ENCODE measurements around the gene SPOCK2. TPM values are rescaled to one million over a fixed set of nuclear protein-coding genes. Genes with fewer than 3 reads are reported as not detected.

The SPOCK2 gene
- total and polyA plus RNA-seq, 2 donors (not counting 1 experiment from before 2014, with no cell fraction given) = 39.1 to 139 TPM

DNA sequence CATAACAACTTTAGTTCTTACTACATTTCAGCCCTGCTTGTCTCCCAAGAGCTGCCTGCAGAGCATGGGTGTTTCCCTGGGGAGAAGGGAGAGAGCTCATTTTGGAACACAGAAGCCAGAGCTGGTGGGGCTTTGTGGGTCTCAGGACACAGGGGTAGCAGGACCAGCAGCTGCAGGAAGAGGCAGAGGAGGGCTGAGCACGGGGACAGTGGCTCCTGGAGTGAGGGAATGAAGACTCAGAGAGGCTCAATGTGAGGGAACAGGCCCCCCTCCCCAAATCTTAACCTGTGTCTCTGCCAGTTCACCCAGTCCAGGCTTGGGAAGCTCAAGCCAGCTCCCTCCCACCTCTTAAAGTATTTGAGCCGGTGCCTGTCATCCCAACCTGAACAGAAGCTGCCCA is 74.2 kb downstream of the SPOCK2 start:
- H3K4me2 ChIP-seq (replicated peaks; ENCODE audit: low read depth, low read length, poor library complexity, severe bottlenecking) = no peak overlapping the region
- ATAC-seq (ENCODE audit: low read depth) = no peak
- H3K27me3 ChIP-seq (replicated peaks in 1 of 4; ENCODE audit: control extremely low read depth in 1 of 4, control insufficient read depth in 3 of 4, insufficient read depth in 4 of 4, low read length in 3 of 4) = no peaks in the 10 kb centered on the region
- no peaks in the 10 kb centered on the region for H3K79me2 ChIP-seq (ENCODE audit: control insufficient read depth, insufficient read depth, low read length)
- H2AFZ ChIP-seq (ENCODE audit: insufficient read depth, low read depth, low read length, poor library complexity, severe bottlenecking) = no peak overlapping the region
- H3K27ac ChIP-seq (ENCODE audit: low read length in 2 of 2) = no peak overlapping the region
- Mint-ChIP-seq H3K4me1 (no peaks in the 10 kb centered on the region), H3K4me3 (no peak overlapping the region), H3K9me3 (ENCODE audit: insufficient read depth) (no peaks in the 10 kb centered on the region), H3K27ac (no peak overlapping the region), H3K27me3 (peaks cover 16% of the 10 kb centered on the region)
- H3K36me3 ChIP-seq (replicated peaks in 1 of 2; ENCODE audit: control extremely low read depth in 1 of 2, control insufficient read depth in 1 of 2, extremely low read depth in 1 of 2, insufficient read depth in 2 of 2, low read length in 1 of 2) = no peaks in the 10 kb centered on the region
- WGBS (ENCODE audit: insufficient coverage) = 83% methylated on average over 1 of the region's 2 CpGs
- intact Hi-C loops (cut with micrococcal nuclease) = no loop called here
- no peak overlapping the region for H3K9ac ChIP-seq (ENCODE audit: low read length)
- no peak for DNase-seq
- TF ChIP-seq CTCF (IDR thresholded peaks at IDR 0.05) (no peak), EZH2 (IDR thresholded peaks at IDR 0.05; ENCODE audit: borderline replicate concordance, insufficient read depth, low read depth, low read length, poor library complexity, severe bottlenecking) (no peak)
- no peaks in the 10 kb centered on the region for H3K9me3 ChIP-seq (ENCODE audit: control extremely low read depth in 1 of 3, control insufficient read depth in 2 of 3, insufficient read depth in 1 of 3, low read length in 2 of 3)
- ChIA-PET POLR2A (no interaction called here), CTCF (no interaction called here)
- no peaks in the 10 kb centered on the region for H3K4me1 ChIP-seq (ENCODE audit: control insufficient read depth in 2 of 2, insufficient read depth in 2 of 2, low read length in 2 of 2)
- no peak overlapping the region for H3K4me3 ChIP-seq (ENCODE audit: control extremely low read depth in 1 of 5, extremely low read depth in 1 of 5, insufficient read depth in 1 of 5, low read depth in 2 of 5, low read length in 4 of 5)
- no peaks in the 10 kb centered on the region for H4K20me1 ChIP-seq (ENCODE audit: control insufficient read depth, insufficient read depth, low read length, poor library complexity, severe bottlenecking)

- H2AFZ ChIP-seq (ENCODE audit: insufficient read depth, low read depth, low read length, poor library complexity, severe bottlenecking) = no peak overlapping the region
- H3K9me3 ChIP-seq (ENCODE audit: control extremely low read depth in 1 of 3, control insufficient read depth in 2 of 3, insufficient read depth in 1 of 3, low read length in 2 of 3) = peaks cover 0 to 2% (median 0%) of the 10 kb centered on the region in 3 donors
- H3K27me3 ChIP-seq (replicated peaks in 1 of 4; ENCODE audit: control extremely low read depth in 1 of 4, control insufficient read depth in 3 of 4, insufficient read depth in 4 of 4, low read length in 3 of 4) = no peaks in the 10 kb centered on the region
- intact Hi-C loops (cut with micrococcal nuclease) = no loop called here
- no peaks in the 10 kb centered on the region for H3K36me3 ChIP-seq (replicated peaks in 1 of 2; ENCODE audit: control extremely low read depth in 1 of 2, control insufficient read depth in 1 of 2, extremely low read depth in 1 of 2, insufficient read depth in 2 of 2, low read length in 1 of 2)
- H3K4me2 ChIP-seq (replicated peaks; ENCODE audit: low read depth, low read length, poor library complexity, severe bottlenecking) = no peak overlapping the region
- TF ChIP-seq CTCF (IDR thresholded peaks at IDR 0.05) (no peak), EZH2 (IDR thresholded peaks at IDR 0.05; ENCODE audit: borderline replicate concordance, insufficient read depth, low read depth, low read length, poor library complexity, severe bottlenecking) (no peak)
- 95% methylated on average over 8 of the region's 13 CpGs for WGBS (ENCODE audit: insufficient coverage)
- ChIA-PET CTCF (no interaction called here), POLR2A (no interaction called here)
- Mint-ChIP-seq H3K4me3 (no peak overlapping the region), H3K27ac (no peak overlapping the region), H3K9me3 (ENCODE audit: insufficient read depth) (no peaks in the 10 kb centered on the region), H3K27me3 (peaks cover 16% of the 10 kb centered on the region), H3K4me1 (no peaks in the 10 kb centered on the region)
- no peaks in the 10 kb centered on the region for H4K20me1 ChIP-seq (ENCODE audit: control insufficient read depth, insufficient read depth, low read length, poor library complexity, severe bottlenecking)
- H3K4me1 ChIP-seq (ENCODE audit: control insufficient read depth in 2 of 2, insufficient read depth in 2 of 2, low read length in 2 of 2) = no peaks in the 10 kb centered on the region
- ATAC-seq (ENCODE audit: low read depth) (no peak), DNase-seq (no peak)
- H3K79me2 ChIP-seq (ENCODE audit: control insufficient read depth, insufficient read depth, low read length) = no peaks in the 10 kb centered on the region
- H3K4me3 ChIP-seq (ENCODE audit: control extremely low read depth in 1 of 5, extremely low read depth in 1 of 5, insufficient read depth in 1 of 5, low read depth in 2 of 5, low read length in 4 of 5) = no peak overlapping the region
- no peak overlapping the region for H3K27ac ChIP-seq (ENCODE audit: low read length in 2 of 2)
- no peak overlapping the region for H3K9ac ChIP-seq (ENCODE audit: low read length)
Measured at GRCh38 chr10:72013202-72013945, 75.0 kb downstream of the SPOCK2 start.

Measured in B cell (primary cell).